SIG-M5 treated with dmso at 0.1 percent for 504 hours (cell line): ENCODE data around the gene PHOSPHO2.
A peak's percentile ranks its signal among the peaks of the same experiment; 100 is the strongest.

Source experiments
- DNase-seq: peaks from one replicate; lab custom pipeline; 2025; ENCODE audit not compliant: unreplicated experiment; lab: John Stamatoyannopoulos, UW

PHOSPHO2 gene, protein sequence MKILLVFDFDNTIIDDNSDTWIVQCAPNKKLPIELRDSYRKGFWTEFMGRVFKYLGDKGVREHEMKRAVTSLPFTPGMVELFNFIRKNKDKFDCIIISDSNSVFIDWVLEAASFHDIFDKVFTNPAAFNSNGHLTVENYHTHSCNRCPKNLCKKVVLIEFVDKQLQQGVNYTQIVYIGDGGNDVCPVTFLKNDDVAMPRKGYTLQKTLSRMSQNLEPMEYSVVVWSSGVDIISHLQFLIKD

DNA sequence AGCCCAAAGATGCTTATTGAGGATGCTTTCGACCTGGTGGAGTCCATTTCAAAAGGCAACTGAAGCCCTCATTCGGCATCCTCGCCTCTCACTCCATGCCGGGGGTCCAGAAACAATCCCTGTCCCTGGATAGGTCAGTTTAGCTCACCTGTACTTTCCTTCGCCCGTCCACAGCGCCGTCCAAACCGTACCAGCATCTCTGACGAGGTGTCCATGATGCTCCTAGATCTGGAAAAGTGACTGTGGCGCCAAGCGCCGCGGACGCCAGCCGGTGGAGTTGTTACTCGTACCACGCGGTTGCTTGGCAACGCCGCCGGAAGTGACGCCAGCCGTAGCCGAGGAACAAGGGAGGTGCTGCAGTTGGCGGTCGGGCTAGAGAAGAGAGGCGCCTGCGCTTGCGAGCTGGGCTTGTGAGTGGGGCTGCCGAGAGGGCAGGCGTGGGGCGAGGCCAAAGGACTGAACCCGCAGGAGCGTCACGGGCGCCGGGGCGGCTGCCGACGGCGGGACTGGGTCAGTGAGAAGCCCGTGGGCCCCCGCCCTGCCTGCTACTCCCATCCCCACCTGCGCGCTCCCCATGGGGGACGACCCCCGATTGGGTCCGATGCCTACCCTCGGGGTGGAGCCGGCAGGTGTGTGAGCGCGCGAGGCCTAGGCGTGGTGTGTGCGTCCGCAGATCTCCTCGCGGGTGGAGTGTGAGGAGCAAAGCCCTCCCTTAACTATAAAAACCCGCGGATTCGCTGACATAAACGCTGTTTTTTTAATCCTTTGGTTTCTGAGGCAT is at the start of gene PHOSPHO2, which contains the start of gene CFAP210:
PHOSPHO2 (plus strand) TSS at position 357 of the 781 bp plus-strand sequence. CDS start 6,503 bp downstream, outside the sequence.
CFAP210 (minus strand) TSS at position 293 of the 781 bp plus-strand sequence; CDS start at position 215, 78 bp downstream.
- DNase-seq: peak; percentile 95

DNA sequence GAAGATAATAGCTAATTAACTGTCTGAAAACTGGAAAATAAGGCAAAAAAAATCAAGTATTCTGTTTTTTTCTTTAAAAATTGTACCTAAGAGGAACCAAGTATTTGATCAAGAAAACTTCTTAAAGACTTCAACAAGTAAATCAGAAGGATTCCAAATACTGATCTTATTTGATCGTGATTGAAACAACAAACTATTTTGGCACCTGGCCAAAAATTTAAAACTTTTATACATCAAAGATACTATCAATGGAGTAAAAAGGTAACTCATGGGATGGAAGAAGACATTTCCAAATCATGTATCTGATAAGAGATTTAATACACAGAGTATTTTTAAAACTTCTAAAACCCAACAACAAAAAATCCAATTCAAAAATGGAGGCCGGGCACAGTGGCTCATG is 46.8 kb upstream of the PHOSPHO2 start:
- DNase-seq: no peak

DNA sequence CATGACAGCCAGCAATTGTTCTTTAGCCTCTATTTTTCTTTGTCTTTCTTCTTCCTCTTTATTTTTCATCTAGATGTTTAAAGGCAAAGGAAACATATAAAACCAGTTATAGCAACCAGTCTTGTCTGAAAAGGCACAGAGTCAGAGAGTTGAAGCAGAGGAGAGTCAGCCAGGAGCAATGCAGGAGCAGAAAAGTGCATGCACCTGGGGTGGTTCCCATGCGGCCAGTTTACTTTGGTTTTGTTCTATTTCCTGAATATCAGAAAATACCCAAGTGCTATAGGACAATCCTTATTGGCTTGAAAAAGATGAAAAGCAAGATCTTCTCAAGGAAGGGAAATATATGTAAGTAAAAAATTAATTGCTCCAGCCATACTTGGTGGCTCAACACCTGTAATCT is 45.0 kb upstream of the PHOSPHO2 start:
- no peak for DNase-seq

DNA sequence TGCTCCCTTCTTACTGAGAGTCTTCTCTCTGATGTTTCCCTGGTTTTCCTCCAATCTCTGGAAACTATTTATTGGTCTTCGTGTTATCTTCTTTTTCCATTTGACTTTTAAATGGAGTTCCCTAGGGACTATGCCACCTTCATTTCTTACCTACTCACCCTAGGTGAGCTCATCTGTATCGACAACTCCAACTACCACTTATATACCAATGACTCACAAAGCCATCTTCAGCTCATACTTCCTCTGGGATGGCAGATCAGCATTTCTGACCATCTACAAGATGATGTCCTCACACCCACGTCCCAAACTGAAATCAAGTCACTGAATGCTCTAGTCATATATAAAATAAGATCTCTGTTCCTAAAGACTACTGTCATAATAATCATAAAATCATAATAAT is 40.6 kb upstream of the PHOSPHO2 start:
- DNase-seq: no peak

DNA sequence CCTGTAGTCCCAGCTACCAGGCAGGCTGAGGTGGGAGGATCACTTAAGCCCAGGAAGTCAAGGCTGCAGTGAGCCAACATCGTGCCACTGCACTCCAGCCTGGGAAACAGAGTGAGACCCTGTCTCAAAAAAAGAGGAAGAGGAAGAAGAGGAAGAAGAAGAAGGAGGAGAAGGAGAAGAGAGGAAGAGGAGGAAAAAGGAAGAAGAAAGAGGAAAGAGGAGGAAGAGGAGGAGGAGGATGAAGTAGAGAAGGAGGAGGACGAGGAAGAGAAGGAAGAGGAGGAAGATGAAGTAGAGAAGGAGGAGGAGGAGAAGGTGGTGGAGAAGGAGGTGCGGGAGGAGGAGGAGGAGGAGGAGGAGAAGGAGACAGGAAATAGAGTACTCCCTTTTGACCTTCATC is 38.1 kb upstream of the PHOSPHO2 start:
- no peak for DNase-seq

DNA sequence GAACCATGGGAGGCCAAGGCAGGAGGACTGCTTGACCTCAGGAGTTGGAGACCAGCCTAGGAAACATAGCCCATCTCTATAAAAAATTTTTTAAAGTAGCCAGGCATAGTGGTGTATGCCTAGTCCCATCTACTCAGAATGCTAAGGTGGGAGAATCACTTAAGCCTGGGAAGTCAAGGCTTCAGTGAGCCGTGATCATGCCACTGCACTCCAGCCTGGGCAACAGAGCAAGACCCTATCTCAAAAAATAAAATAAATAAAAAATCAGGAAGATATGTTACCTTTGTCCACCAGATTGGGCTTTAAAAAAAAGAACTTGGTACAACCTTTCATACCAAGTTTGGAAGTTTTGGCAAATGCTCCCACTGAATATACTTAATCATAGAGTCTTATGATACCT is 35.4 kb upstream of the PHOSPHO2 start:
- no peak for DNase-seq

DNA sequence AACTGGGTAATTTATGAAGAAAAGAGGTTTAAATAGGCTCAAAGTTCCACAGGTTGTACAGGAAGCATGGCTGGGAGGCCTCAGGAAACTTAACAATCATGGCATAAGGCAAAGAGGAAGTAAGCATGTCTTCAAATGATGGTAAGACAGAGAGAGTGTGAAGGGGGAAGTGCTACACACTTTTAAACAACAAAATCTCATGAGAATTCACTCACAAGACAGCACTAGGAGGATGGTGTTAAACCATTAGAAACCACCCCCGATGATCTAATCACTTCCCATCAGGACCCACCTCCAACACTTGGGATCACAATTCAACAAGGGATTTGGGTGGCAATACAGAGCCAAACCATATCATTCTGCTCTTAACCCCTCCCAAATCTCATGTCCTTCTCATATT is 34.9 kb upstream of the PHOSPHO2 start:
- DNase-seq: peak; percentile 63

DNA sequence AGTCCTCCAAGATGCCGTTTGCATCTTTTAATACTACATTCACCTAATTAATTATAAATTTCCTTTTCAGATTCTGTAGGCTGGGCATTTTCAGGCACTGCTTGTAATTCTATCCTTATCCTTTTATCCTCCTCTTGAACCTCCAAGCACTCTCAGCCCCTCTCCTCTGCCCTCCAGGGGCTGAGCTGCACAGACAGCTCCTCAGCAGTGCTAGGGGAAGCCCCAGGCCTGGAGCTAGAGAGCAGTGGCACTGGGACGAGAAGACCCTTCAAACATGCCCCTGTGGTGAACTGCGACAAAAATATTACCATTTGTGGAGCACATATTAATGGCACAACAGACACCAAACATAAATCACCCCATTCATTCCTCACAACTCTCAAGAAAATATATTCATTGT is 33.0 kb upstream of the PHOSPHO2 start:
- no peak for DNase-seq

DNA sequence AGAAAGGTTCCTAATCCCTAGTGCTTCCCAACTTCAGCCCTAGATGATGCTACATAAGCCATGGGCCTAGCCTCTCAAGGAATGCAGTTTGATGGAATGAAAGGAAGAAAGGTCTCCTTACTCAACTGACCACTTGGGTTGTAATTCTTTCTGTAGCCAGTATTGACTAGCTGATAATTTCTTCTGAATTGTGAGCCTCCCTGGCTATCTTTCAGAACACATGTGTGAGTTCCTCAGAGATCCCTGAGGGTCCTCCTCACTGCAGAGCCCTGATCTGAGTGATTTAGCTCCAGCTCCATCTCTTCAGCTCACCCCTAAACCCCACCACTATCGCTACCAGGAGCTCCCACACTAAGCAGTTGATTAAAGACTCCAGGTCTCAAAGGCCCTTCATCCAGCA is 31.5 kb upstream of the PHOSPHO2 start:
- no peak for DNase-seq

DNA sequence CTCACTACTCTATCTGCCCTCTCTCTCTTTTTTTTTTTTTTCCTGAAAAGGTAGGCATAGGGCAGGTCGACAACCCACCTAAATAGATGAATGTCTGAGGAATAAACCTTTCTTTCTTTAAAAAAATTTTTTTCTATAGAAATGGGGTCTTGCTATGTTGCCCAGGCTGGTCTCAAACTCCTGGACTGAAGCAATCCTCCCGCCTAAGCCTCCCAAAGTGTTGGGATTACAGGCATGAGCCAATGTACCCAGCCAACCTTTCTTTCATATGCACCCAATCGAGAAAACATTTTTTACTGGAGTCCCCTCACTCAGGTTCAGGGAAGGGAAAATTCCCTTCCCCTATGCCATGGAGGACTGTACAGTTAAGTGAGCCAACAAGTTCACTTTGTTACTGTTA is 31.0 kb upstream of the PHOSPHO2 start:
- no peak for DNase-seq

DNA sequence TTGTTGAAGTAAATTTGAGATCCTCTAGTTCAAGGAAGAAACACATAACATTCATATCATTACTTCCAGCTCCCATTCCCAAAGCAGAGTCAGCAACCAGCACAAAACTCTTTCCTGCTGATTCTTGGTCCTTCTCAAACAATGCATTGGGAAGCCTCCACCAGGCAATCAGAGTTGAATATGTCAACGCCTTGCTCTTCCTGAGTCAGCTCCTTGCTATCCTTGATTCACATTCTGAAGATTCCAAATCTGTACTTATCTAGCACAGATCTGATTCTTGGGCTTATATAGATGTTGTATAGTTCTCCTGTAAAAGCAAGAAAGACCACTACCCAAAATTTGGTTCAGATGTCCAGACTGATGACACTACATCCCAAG is 29.7 kb upstream of the PHOSPHO2 start:
- DNase-seq: no peak

DNA sequence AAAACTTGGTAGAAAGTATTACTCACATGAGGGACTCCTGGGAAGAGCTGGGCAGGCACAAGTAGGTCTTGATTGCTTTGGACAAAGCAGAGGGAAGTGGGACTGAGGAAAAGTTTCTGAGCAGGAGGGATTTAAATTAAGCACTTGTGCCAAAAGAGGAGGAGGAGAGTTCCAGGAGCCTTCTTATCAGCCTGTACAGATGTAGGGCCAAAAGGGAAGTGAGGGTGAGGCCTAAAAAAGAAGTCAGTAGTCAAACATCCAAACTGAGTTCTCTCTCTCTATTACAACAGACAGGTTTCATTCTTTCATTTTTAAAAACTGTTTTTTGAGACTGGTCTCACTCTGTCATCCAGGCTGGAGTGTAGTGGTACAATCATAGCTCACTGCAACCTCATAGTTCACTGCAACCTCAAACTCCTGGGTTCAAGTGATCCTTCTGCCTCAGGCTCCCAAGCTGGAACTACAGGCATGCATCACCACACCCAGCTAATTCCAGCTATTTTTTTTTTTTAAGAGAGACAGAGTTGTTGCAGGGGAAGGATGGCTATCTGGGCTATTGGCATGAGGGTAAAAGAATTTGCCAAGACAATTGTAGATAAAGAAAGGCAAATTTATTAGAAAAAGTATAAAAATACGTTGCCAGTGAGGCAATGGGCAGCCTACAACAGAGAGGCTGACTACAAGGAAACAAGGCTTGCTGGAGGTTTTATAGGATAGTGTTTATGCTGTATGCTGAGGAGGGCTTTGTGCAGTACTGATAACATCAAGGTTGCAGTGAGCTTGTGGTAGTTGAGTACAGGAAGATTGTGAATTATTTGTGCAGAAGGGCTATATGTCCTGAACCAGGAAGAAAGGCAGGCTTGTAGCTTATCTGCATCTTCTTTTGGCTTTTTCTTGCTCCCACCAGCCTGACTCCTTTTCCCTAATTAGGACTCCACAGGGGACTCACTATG is 29.0 kb upstream of the PHOSPHO2 start:
- DNase-seq: peak; percentile 47

DNA sequence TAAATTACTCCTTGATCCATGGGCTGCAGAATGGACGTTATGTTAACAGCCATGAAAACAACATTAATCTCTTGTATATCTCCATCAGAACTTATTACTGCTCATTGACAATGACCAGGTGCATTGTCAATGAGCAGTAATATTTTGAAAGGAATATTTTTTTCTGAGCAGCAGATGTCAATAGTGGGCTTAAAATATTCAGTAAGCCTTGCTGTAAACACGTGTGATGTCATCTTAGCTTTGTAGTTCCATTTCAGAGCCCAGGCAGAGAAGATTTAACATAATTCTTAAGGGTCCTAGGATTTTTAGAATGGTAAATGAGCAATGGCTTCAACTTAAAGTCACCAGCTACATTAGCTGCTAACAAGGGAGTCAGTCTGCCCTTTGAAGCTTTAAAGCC is 26.7 kb upstream of the PHOSPHO2 start:
- no peak for DNase-seq

DNA sequence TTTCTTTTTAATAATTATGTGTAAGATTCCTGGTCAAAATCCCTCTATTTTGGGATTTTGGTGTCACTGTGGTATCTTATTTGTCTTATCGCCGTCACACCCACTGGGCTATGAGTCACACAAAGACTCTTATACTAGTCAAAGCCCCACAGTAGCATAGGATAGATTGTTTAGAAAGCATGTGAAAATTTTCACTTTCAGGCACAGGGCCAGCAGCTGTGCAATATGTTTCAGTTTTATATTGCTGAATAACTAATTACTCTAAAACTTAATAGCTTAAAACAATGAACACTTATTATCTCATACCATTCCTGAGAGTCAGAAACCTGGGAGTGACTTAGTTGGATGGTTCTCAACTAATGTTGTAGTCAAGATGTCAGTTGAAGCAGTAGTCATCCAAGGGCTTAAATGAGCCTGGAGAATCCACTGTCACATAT is 24.0 kb upstream of the PHOSPHO2 start:
- no peak for DNase-seq

DNA sequence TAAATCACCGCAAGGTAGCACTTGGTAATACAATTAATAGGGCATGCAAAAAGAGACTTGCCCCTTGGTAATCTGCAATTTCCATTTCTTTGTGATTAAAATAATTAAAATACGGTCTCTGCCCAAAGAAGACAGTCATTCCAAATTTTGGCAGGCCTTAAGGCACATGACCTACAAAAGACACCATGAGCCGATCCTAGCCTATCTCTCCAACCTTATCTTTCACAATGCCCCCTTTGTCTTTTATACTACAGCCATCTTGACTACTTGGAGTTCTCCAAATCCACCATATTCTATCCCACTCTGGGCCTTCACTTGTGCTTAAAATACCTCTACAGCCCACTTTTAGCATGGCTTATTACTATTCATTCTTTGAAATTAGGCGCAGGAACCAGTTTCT is 23.3 kb upstream of the PHOSPHO2 start:
- DNase-seq: no peak

DNA sequence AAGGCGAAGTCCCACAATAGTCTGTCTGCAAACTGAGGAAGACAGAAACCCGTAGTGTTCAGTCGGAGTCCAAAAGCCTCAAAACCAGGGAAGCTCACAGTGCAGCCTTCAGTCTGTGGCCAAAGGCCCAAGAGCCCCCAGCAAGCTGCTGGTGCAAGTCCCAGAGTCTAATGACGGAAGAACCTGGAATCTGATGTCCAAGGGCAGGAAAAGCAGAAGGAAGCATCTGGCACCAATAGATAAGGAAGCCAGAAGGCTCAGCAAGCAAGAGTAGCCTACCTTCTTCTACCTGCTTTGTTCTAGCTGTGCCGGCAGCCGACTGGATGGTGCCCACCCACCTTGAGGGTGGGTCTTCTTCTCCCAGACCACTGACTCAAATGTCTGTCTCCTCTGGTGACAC is 21.9 kb upstream of the PHOSPHO2 start:
- DNase-seq: no peak

DNA sequence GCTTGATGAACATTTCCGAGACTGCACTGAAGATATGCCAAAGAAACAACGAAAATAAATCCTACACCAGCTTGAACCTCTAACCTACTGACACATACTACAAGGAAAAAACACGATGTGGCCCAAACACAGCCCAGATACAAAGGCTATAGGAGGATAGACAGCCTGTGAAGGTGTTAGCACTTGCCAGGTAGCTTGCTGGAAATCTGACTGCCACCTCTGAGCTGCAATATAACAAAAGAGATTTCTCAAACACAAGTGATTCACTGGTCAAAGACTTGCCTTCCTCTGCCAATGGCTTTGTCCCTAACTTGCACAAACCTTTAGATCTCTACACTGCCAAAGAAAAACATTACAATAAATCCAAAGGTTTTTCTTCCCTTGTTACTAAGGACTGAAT is 21.2 kb upstream of the PHOSPHO2 start:
- no peak for DNase-seq

DNA sequence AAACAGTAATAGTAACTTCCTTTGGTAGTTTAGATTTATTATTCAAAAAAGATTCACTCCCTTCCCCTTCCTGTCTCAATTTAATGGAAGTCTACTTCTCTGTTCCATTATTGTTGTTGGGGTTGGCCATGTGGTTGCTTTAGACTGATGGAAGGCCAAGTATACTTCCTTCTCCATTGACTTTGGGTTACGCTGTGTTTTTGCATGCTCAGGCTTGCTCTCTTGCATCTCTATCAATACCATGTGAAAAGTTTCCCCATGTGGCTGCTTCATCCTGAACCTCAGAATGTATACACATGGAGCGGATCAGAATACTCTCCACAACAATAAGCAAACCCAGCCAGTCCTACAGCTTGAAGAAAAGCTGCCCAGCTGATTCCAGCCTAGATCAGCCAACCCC is 20.3 kb upstream of the PHOSPHO2 start:
- no peak for DNase-seq

DNA sequence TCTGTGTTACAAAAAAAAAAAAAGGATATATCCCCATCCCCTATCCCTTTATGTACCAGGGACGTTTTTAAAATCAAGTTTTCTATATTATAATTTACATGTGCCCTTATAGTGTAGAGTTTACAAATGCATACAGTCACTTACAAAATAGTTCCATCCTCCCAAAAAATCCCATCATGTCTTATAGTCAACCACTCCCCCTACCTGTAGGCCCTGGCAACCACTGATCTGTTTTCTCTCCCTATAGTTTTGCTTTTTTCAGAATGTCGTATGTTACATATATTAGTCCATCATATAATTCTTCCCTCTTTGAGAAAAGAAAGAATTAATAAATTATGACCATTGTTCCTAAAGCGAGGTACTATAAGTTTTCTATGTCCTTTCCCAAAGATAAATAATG is 17.9 kb upstream of the PHOSPHO2 start:
- DNase-seq: no peak

DNA sequence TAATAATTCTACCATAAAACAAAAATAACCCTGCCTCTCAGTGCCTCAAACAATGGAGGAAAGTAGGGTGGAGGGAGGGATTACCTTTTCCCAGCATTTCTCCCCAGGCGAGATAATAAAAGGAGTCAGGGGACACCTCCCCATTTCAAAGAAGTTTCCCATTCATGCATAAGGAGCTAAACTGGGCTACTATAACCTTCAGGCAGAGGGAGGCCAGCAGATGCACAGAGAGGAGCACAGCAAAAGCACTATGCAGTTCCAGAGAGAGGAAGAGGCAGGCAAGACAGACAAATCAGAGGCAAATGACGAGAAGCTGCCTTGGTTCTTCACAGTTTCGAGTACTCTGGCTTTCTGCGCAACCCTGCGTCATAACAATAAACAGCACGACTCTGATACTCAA is 17.4 kb upstream of the PHOSPHO2 start:
- DNase-seq: no peak

DNA sequence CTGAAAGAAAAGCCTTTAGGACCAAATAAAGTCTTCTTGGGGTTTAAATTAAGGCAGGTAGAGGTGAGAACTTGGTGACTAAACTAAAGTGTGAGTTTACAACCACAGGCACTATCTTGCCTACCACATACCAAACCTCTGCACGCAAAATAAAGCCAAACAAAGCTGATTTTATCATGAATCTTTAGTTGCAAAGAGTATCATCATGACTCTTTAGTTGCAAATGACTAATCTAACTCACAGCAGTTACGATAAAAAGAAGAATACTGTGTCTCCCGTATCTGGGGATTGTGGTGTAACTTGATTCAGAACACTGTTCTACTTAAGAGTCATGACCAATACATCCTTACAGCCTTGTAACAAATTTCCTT is 11.2 kb upstream of the PHOSPHO2 start:
- no peak for DNase-seq
